SK-N-SH treated with all-trans-retinoic acid at 6 μM for 48 hours (cell line): ENCODE results near the gene GAS2.

Experiments used
- CREB5 ChIP-seq: fragments of 250-450 bp; sonication (Bioruptor Pico); IDR thresholded peaks from 2 replicates; pipeline ENCODE4 v1.5.1; 2020; ENCODE audit warnings: low read depth, mild to moderate bottlenecking, moderate library complexity
- ESRRG ChIP-seq: fragments of 250-450 bp; sonication (Bioruptor Pico); IDR thresholded peaks from 2 replicates; pipeline ENCODE4 v1.6.1; 2021; ENCODE audit warnings: mild to moderate bottlenecking
- ZFP3 ChIP-seq: fragments of 250-450 bp; sonication (Bioruptor Pico); IDR thresholded peaks from 2 replicates; pipeline ENCODE4 v1.5.0; 2020; ENCODE audit warnings: mild to moderate bottlenecking, moderate library complexity

DNA sequence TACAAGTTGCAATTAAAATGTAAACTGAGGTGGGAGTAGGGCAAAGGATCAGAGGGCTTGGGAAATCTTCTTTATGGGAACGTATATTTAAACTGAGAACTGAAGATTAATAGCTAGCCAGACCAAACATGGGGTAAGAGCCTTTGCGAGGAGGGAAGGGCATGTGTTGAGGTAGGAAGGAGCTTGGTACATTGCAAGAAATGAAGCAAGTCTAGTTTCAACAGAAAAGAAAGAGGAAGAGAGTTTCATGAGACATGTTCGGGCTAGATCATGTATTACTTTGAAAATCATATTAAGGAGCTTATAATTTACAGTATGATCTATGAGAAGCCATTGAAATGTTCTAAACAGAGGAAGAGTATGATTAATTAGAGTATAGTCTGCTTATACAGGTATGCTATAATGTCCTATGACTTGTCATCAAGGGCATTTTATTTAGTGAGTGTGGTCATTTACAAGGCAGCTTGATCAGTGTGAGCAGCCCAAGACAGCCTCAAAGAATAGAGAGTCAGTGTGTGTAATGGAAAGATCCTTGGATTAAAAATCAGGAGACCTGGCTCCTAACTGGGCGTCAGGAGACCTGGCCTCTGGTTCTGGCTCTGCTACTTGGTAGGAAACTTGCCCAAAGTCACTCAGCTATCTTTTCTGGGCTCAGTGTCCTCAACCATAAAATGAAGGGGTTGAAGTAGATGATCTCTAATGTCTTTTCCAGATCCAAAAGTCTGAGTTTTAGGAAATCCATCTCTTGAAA is 10.9 kb downstream of the GAS2 start:
- TF ChIP-seq CREB5 (CRISPR knock-in tag) (no peak), ESRRG (CRISPR knock-in tag) (no peak), ZFP3 (CRISPR knock-in tag) (no peak)
